Keratinocyte (primary cell): ENCODE data around the gene EMB.
"Not testable (repeated sequence)": the region's sequence is repeated elsewhere in the genome, so short reads cannot be mapped to it uniquely, and the experiment has no call there.

ENCODE experiments used
- EZH2 ChIP-seq: IDR thresholded peaks from one replicate; pipeline ENCODE4 v1.6.1; 2012; ENCODE audit warnings: inconsistent platforms, mild to moderate bottlenecking, low read length, moderate library complexity
- TF ChIP-seq, protein P1 (sequence below), 3 experiments: IDR thresholded peaks in 1 of 3; conservative IDR thresholded peaks in 1 of 3; optimal IDR thresholded peaks in 1 of 3; 2 replicates in 2 of 3; 3 replicates in 1 of 3; pipeline versions ENCODE3 to v1.5.1; 2011; ENCODE audit warnings: low read length in 3 of 3, mild to moderate bottlenecking in 3 of 3, moderate library complexity in 2 of 3, control low read depth in 1 of 3, inconsistent platforms in 1 of 3; ENCODE audit not compliant: insufficient read depth in 2 of 3; ENCODE audit errors: extremely low read depth in 1 of 3

DNA sequence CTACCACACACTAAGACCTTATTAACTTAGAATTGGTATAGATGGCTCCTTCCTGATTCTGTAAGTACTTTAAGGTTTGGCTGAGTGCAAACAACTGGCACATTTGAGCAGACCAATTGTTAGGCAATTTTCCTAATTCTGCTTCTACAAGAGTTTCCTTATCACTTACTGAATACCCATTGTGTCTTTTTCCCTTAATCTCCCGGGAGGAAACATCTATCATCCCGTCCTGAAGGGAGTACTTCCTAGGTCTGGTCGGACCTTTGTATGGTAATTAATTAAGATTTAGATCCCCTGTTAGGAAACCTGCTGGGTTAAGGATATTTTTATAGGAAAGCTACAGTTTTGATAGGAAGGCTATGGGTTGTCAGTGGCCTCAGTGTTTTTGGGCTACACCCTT, 8.2 kb upstream of the EMB start:
- TF ChIP-seq, protein P1, sequence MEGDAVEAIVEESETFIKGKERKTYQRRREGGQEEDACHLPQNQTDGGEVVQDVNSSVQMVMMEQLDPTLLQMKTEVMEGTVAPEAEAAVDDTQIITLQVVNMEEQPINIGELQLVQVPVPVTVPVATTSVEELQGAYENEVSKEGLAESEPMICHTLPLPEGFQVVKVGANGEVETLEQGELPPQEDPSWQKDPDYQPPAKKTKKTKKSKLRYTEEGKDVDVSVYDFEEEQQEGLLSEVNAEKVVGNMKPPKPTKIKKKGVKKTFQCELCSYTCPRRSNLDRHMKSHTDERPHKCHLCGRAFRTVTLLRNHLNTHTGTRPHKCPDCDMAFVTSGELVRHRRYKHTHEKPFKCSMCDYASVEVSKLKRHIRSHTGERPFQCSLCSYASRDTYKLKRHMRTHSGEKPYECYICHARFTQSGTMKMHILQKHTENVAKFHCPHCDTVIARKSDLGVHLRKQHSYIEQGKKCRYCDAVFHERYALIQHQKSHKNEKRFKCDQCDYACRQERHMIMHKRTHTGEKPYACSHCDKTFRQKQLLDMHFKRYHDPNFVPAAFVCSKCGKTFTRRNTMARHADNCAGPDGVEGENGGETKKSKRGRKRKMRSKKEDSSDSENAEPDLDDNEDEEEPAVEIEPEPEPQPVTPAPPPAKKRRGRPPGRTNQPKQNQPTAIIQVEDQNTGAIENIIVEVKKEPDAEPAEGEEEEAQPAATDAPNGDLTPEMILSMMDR (optimal IDR thresholded peaks at IDR 0.05 in 1 of 3, IDR thresholded peaks at IDR 0.05 in 1 of 3, conservative IDR thresholded peaks at IDR 0.05 in 1 of 3; ENCODE audit: extremely low read depth in 1 of 3, insufficient read depth in 2 of 3, low read length in 3 of 3) = not testable (repeated sequence)
- TF ChIP-seq EZH2 = not testable (repeated sequence)
